Activated CD8-positive, alpha-beta memory T cell treated with anti-CD3 and anti-CD28 coated beads for 1 hour (primary cell): ENCODE measurements around the gene S1PR3.
"Not testable (repeated sequence)": the region's sequence is repeated elsewhere in the genome, so short reads cannot be mapped to it uniquely, and the experiment has no call there.

ENCODE experiments used
- DNase-seq, 2 donors: peaks; one replicate each; pipeline ENCODE4 v3.0.0-alpha.2; 2020; ENCODE audit warnings: low read depth in 1 of 2; ENCODE audit errors: extremely low read depth in 1 of 2

The S1PR3 gene

GRCh38 chr9:88991066-88992034, at the start of gene S1PR3:
Gene S1PR3 (plus strand): TSS chr9:88991468. CDS start chr9:89001201, 9,733 bp downstream.
- DNase-seq, result no peak

- not testable (repeated sequence) for DNase-seq
These were observed 49.7 kb upstream of the S1PR3 start for GRCh38 chr9:88941586-88941985.

- no peak for DNase-seq
These were observed 48.9 kb upstream of the S1PR3 start for GRCh38 chr9:88942411-88942810.

GRCh38 chr9:88945636-88946333, 45.5 kb upstream of the S1PR3 start:
- DNase-seq, result no peak

- DNase-seq, result no peak
These were observed 43.4 kb upstream of the S1PR3 start for GRCh38 chr9:88947581-88948573.

- no peak for DNase-seq
These were observed 41.8 kb upstream of the S1PR3 start for GRCh38 chr9:88949425-88949824.

GRCh38 chr9:88949961-88950340, 41.3 kb upstream of the S1PR3 start:
- DNase-seq, result no peak

GRCh38 chr9:88950341-88951154, 40.7 kb upstream of the S1PR3 start:
- DNase-seq, result no peak

GRCh38 chr9:88951155-88951542, 40.1 kb upstream of the S1PR3 start:
- DNase-seq, result no peak

GRCh38 chr9:88952086-88952615, 39.1 kb upstream of the S1PR3 start:
- no peak for DNase-seq

- DNase-seq, result no peak
These were observed 38.3 kb upstream of the S1PR3 start for GRCh38 chr9:88952976-88953375.

- no peak for DNase-seq
These were observed 37.8 kb upstream of the S1PR3 start for GRCh38 chr9:88953381-88954029.

GRCh38 chr9:88954066-88954465, 37.2 kb upstream of the S1PR3 start:
- DNase-seq, result no peak

- no peak for DNase-seq
These were observed 33.7 kb upstream of the S1PR3 start for GRCh38 chr9:88957526-88957925.

- DNase-seq, result no peak
These were observed 31.4 kb upstream of the S1PR3 start for GRCh38 chr9:88959727-88960469.

GRCh38 chr9:88960632-88961031, 30.6 kb upstream of the S1PR3 start:
- no peak for DNase-seq

GRCh38 chr9:88965473-88965872, 25.8 kb upstream of the S1PR3 start:
- no peak for DNase-seq

- DNase-seq, result no peak
These were observed 24.2 kb upstream of the S1PR3 start for GRCh38 chr9:88966894-88967676.
